ENCODE data around the gene NR2C2AP. TPM values are rescaled to one million over a fixed set of nuclear protein-coding genes. Genes with fewer than 3 reads are reported as not detected.
A peak's percentile ranks its signal among the peaks of the same experiment; 100 is the strongest.

The NR2C2AP gene, protein sequence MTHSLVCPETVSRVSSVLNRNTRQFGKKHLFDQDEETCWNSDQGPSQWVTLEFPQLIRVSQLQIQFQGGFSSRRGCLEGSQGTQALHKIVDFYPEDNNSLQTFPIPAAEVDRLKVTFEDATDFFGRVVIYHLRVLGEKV
- total RNA-seq = 27.1 and 29.3 TPM in 2 replicates
- 28.7 TPM for total RNA-seq (2013)
- 19.0 and 27.4 TPM in 2 replicates for polyA plus RNA-seq
- polyA minus RNA-seq = 10.3 and 16.2 TPM in 2 replicates

DNA sequence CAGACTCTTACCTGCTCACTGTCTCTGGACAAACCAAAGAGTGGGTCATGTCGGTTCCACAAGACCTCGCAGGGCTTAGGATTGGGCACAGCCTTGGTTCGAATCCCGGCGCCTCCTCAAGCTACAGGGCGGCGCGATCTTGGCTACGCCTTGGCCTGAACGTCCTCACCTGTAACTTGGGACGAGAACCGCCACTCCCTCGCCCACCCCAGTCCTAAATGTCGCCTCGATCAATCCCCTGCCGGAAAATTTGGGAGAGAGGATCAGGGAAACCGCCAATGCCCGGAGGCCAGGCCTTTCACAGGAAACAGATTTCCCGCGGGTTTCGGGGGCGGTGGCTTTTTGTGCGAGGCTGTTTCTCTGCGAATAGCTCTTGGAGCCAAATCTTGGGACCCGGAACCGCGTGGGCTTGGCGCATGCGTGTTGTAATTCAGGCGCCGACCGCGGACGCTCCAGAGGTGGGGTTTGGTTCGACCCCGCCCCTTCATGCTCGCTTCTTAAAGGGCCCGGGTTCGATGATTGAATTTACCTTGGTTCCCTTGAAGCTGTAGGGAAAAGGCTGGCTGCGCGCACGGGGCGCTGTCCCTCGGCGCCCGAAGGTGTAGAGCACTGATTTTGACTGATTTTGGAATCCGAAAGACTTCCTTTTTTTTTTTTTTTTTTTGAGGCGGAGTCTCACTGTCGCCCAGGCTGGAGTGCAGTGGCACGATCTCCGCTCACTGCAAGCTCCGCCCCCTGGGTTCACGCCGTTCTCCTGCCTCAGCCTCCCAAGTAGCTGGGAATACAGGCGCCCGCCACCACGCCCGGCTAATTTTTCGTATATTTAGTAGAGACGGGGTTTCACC lies at the start of gene NR2C2AP:
TSS of gene NR2C2AP (minus strand) at position 403 of the 845 bp plus-strand sequence. CDS start at position 49, 354 bp downstream.
- CTCF ChIA-PET = interaction anchor here (0.7 to 1.5 kb wide), 4 partner anchors 11 to 22 kb away, joined by 3 to 5 read pairs (median 4); partner anchors contain the start of genes BORCS8 and RFXANK
- H3K4me2 ChIP-seq (replicated peaks; ENCODE audit: low read depth, low read length, poor library complexity, severe bottlenecking) = peak within 1 kb of the TSS; percentile 83
- Mint-ChIP-seq H3K27me3 (peaks cover 9% of the 10 kb centered on the region), H3K9me3 (ENCODE audit: insufficient read depth) (peaks cover 3% of the 10 kb centered on the region), H3K4me3 (peak within 1 kb of the TSS; percentile 92), H3K27ac (peak within 1 kb of the TSS; percentile 91), H3K4me1 (peaks cover 30% of the 10 kb centered on the region)
- peaks cover 2 to 15% of the 10 kb centered on the region in 2 experiments for H3K36me3 ChIP-seq (replicated peaks in 1 of 2; ENCODE audit: control extremely low read depth in 1 of 2, control insufficient read depth in 1 of 2, extremely low read depth in 1 of 2, insufficient read depth in 2 of 2, low read length in 1 of 2)
- POLR2A ChIA-PET = interaction anchor here (0.6 to 2.7 kb wide), 6 partner anchors 8 to 285 kb away, joined by 4 to 14 read pairs (median 8); partner anchors contain the start of genes BORCS8 and RFXANK
- DNase-seq (peak; percentile 93), ATAC-seq (ENCODE audit: low read depth) (peak; percentile 94)
- H3K9me3 ChIP-seq (ENCODE audit: control extremely low read depth in 1 of 3, control insufficient read depth in 2 of 3, insufficient read depth in 1 of 3, low read length in 2 of 3) = peaks cover 0 to 14% (median 4%) of the 10 kb centered on the region in 3 donors
- peak within 1 kb of the TSS; percentile 82 for H2AFZ ChIP-seq (ENCODE audit: insufficient read depth, low read depth, low read length, poor library complexity, severe bottlenecking)
- H3K27me3 ChIP-seq (replicated peaks in 1 of 4; ENCODE audit: control extremely low read depth in 1 of 4, control insufficient read depth in 3 of 4, insufficient read depth in 4 of 4, low read length in 3 of 4) = peaks cover 0 to 11% (median 2%) of the 10 kb centered on the region in 4 experiments
- peak within 1 kb of the TSS; percentile 71 to 91 (median 81) for H3K4me3 ChIP-seq (ENCODE audit: control extremely low read depth in 1 of 5, extremely low read depth in 1 of 5, insufficient read depth in 1 of 5, low read depth in 2 of 5, low read length in 4 of 5)
- peak within 1 kb of the TSS; percentile 82 for H3K9ac ChIP-seq (ENCODE audit: low read length)
- H3K27ac ChIP-seq (ENCODE audit: low read length in 2 of 2) = peak within 1 kb of the TSS; percentile 57 to 85
- no peaks in the 10 kb centered on the region for H4K20me1 ChIP-seq (ENCODE audit: control insufficient read depth, insufficient read depth, low read length, poor library complexity, severe bottlenecking)
- TF ChIP-seq, protein P1, sequence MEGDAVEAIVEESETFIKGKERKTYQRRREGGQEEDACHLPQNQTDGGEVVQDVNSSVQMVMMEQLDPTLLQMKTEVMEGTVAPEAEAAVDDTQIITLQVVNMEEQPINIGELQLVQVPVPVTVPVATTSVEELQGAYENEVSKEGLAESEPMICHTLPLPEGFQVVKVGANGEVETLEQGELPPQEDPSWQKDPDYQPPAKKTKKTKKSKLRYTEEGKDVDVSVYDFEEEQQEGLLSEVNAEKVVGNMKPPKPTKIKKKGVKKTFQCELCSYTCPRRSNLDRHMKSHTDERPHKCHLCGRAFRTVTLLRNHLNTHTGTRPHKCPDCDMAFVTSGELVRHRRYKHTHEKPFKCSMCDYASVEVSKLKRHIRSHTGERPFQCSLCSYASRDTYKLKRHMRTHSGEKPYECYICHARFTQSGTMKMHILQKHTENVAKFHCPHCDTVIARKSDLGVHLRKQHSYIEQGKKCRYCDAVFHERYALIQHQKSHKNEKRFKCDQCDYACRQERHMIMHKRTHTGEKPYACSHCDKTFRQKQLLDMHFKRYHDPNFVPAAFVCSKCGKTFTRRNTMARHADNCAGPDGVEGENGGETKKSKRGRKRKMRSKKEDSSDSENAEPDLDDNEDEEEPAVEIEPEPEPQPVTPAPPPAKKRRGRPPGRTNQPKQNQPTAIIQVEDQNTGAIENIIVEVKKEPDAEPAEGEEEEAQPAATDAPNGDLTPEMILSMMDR (IDR thresholded peaks at IDR 0.05) = no peak
- no peak for TF ChIP-seq EZH2 (IDR thresholded peaks at IDR 0.05; ENCODE audit: borderline replicate concordance, insufficient read depth, low read depth, low read length, poor library complexity, severe bottlenecking)
- H3K79me2 ChIP-seq (ENCODE audit: control insufficient read depth, insufficient read depth, low read length) = peaks cover 17% of the 10 kb centered on the region
- intact Hi-C loops (cut with micrococcal nuclease) = loop anchor here (1.0 kb wide), 1 partner anchor 11 kb away; the partner anchor contains the start of genes BORCS8 and RFXANK
- peaks cover 23 to 33% of the 10 kb centered on the region in 2 donors for H3K4me1 ChIP-seq (ENCODE audit: control insufficient read depth in 2 of 2, insufficient read depth in 2 of 2, low read length in 2 of 2)
- WGBS (ENCODE audit: insufficient coverage) = 7% methylated on average over 58 of the region's 60 CpGs
